Measurements from ENCODE around the gene GGCX. TPM values are rescaled to one million over a fixed set of nuclear protein-coding genes. Genes with fewer than 3 reads are reported as not detected.
A peak's percentile ranks its signal among the peaks of the same experiment; 100 is the strongest.
"Not testable (repeated sequence)": the region's sequence is repeated elsewhere in the genome, so short reads cannot be mapped to it uniquely, and the experiment has no call there.

The GGCX gene
- total RNA-seq, 1 donor from 2014 or later, result 22.4 TPM

GRCh38 chr2:85547089-85547858, 14.0 kb downstream of the GGCX start:
- FAIRE-seq, result no peak
- DNase-seq (ENCODE audit: low spot score in 2 of 2), result no peak

GRCh38 chr2:85545780-85546240, 15.5 kb downstream of the GGCX start:
- FAIRE-seq, result no peak
- DNase-seq (ENCODE audit: low spot score in 2 of 2), result no peak

- not testable (repeated sequence) for DNase-seq (ENCODE audit: low spot score in 2 of 2); FAIRE-seq
Measured at GRCh38 chr2:85544915-85545779, 16.1 kb downstream of the GGCX start.

DNA sequence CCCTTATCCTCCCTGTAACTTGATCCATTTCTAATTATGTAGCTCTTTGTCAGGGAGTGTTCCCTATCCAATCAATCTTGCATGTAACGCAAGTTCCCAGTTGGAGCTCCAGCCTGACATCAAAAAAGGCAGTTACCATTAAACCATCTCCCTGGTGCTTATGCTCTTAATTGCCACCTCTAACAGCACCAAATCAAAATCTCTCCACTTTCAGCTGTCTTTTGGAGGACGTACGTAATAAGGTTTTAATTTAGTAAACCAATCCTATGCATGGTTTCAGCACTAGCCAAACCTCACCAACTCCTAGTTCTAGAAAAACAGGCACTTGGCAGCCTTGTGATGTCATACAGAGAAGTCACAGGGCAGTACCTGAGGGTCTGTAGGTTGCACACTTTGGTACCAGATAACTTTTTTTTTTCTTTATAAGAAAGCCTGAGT, 17.0 kb downstream of the GGCX start:
- DNase-seq (ENCODE audit: low spot score in 2 of 2); FAIRE-seq: not testable (repeated sequence)

DNA sequence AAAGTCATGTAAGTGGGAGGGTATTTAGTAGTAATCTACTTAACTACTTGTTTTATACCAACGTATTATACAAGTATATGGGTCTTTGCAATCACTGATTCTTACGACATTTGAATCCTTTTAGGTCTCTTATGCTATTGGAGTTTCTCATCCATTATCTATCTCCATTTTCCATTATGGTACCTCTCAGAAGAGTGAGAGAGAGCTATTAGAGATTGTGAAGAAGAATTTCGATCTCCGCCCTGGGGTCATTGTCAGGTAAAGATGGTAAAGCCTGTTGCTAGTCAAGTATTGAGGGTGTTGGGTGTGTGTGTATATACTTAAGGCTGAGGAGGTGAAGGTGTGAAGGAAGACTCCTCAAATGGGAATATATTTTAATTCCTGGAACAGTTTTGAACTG, 18.5 kb downstream of the GGCX start:
- FAIRE-seq (no peak), DNase-seq (ENCODE audit: low spot score in 2 of 2) (no peak)

DNA sequence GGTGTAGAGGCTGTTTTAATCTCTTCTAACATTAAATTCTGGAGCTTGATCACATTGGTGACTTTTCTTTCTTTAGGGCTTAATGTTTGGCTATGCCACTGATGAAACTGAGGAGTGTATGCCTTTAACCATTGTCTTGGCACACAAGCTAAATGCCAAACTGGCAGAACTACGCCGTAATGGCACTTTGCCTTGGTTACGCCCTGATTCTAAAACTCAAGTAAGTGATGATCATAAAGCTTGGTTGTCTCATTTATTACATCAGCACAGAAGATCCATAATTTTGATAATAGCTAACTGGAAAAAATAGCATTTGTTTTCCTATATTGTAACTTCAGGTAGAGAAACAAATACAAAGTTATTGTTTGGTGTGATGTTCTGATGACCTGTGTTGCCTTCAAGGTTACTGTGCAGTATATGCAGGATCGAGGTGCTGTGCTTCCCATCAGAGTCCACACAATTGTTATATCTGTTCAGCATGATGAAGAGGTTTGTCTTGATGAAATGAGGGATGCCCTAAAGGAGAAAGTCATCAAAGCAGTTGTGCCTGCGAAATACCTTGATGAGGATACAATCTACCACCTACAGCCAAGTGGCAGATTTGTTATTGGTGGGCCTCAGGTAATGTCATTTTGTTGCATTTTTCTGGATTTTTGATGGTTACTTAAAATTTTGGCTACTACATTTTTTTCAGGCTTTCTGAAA, 19.4 kb downstream of the GGCX start:
- no peak for FAIRE-seq
- DNase-seq (ENCODE audit: low spot score in 2 of 2), result no peak

- DNase-seq (ENCODE audit: low spot score in 2 of 2), result no peak
- FAIRE-seq, result no peak
Measured at GRCh38 chr2:85541262-85541661, 20.0 kb downstream of the GGCX start.

- no peak for DNase-seq (ENCODE audit: low spot score in 2 of 2)
- no peak for FAIRE-seq
Measured at GRCh38 chr2:85540133-85540648, 21.1 kb downstream of the GGCX start.

- FAIRE-seq (no peak), DNase-seq (ENCODE audit: low spot score in 2 of 2) (peak; percentile 63 to 75)
Measured at GRCh38 chr2:85539361-85540132, 21.7 kb downstream of the GGCX start.

- peak; percentile 87 to 93 for DNase-seq (ENCODE audit: low spot score in 2 of 2)
- no peak for FAIRE-seq
Measured at GRCh38 chr2:85538507-85539360, 22.6 kb downstream of the GGCX start, which contains the start of gene MAT2A. Gene MAT2A (plus strand): TSS chr2:85539168. CDS start chr2:85539288, 120 bp downstream.

DNA sequence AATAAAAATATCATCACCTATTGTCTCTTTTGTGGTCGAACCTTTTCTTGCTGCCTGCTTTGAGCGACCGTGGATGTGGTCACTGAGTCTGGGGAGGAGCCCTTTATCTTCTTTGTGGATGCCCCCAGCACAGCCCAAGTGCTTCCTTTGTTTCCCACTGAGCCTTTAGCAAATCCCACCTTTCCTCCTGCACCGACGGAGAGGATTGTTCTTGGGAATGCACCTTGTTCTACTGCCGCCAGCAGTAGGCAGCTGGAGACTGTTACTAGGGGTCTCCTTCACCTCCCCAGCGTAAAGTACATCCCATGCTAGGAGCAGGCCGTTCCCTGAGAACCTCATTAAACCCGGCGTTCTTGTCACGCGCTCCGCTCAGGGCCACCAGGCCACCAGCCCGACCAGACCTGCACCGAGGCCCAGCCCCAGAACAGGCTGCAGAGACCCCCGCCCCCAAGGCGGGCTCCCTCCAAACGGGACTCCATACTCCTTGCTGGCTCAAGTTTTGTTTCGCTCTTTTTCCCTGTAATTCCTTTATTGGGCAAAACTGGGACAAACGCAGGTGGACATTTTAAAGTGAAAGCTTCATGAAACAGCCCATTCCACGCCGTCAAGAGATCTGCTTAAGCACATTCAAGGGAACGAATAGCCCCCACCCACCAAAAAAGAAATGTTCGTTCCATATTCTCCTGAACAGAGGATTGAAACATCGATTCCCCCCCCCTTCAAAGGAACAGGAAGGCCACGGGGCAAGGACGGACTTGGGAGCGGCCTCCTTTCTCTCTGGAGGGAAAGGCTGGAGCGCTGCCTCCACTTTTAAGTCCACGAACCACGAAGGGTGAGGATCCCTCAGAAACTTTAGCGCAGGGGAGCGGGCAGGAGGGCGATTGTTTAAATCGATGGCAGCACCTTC, 23.4 kb downstream of the GGCX start:
- peak in 1 of 2 donors; percentile 49 for DNase-seq (ENCODE audit: low spot score in 2 of 2)
- no peak for FAIRE-seq

DNA sequence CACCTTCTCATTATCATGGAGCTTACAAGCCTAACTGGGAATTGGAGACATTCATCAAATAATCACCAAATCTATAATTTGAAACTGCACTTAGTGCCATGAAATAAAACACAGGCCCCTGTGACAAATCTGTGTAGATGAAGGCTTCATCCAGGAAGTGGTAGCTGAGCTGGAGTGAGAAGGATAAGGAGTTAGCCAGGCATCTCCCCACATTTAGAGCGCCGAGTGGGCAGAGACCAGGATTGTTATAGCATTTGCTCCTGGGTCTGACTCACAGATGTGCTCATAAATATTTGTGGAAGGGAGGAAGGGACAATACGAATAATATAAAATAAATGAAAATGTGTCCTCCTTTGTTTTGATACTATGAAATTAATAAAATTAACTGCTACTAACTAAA, 24.8 kb downstream of the GGCX start:
- no peak for FAIRE-seq

GRCh38 chr2:85534881-85535280, 26.4 kb downstream of the GGCX start:
- no peak for DNase-seq (ENCODE audit: low spot score in 2 of 2)
- no peak for FAIRE-seq

More for the DNA sequence above, 24.8 kb downstream of the GGCX start:
- no peak for DNase-seq (ENCODE audit: low spot score in 2 of 2)

DNA sequence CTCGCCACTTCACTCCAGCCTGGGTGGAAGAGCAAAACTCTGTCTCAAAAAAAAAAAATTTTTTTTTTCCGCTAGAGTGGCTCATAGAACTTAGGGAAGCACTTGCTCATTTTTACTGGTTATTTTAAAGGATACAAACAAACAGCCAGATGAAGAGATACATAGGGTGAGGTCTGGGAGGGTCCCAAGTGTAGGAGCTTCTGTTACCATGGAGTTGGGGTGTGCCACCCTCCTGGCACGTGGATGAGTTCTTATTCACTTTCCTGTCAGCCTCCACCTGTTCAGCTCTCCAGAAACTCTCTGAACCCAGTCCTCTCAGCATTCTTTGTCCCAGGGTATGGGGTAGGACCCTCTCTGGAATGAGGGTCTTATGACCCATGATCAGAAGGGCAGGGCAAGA, 27.2 kb downstream of the GGCX start:
- FAIRE-seq (no peak), DNase-seq (ENCODE audit: low spot score in 2 of 2) (no peak)

DNA sequence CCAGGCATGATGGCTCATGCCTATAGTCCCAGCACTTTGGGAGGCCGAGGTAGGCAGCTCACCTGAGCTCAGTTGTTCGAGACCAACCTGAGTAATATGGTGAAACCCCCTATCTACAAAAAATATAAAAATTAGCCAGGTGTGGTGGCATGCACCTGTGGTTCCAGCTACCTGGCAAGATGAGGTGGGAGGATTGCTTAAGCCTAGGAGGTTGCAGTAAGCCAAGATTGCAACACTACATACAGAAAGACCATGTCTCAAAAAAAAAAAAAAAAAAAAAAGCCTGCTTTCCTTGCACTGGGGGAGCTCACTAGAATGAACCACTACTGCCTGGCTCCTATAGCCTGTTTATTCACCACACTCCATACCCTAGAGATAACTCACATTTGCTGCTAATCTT, 29.7 kb downstream of the GGCX start:
- DNase-seq (ENCODE audit: low spot score in 2 of 2) (no peak), FAIRE-seq (no peak)

- DNase-seq (ENCODE audit: low spot score in 2 of 2) (no peak), FAIRE-seq (no peak)
Measured at GRCh38 chr2:85529809-85530208, 31.5 kb downstream of the GGCX start.

- FAIRE-seq, result no peak
- no peak for DNase-seq (ENCODE audit: low spot score in 2 of 2)
Measured at GRCh38 chr2:85528355-85528754, 32.9 kb downstream of the GGCX start.

DNA sequence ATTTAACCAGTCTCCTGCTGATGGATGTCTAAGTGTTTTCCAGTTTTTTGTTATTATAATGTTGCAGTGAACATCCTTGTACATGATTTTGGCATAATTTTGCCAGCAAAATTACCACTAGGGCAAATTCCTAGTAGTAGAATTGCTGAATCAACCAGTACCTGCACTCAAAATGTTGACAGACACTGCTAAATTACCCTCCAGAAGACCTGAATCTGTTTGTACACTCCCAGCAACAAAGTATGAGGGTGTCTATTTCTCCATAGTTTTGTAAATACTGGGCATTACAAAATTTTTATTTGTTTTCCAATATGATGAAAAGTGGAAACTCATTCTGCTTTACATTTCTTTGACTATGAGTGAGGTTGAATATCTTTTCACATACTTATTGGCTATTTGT, 33.5 kb downstream of the GGCX start:
- FAIRE-seq, result no peak
- DNase-seq (ENCODE audit: low spot score in 2 of 2), result no peak
